GM18519 (cell line): ENCODE measurements around the gene EFNA5.

Source experiments
- ATAC-seq: cut with Tn5 transposase; IDR thresholded peaks from one replicate; pipeline ENCODE4 v1.9.1; 2021; ENCODE audit warnings: mild to moderate bottlenecking, moderate library complexity; ENCODE audit not compliant: unreplicated experiment, low FRiP score

EFNA5 gene

GRCh38 chr5:107413754-107414153, 257.0 kb downstream of the EFNA5 start:
- ATAC-seq: no peak

GRCh38 chr5:107408564-107408963, 262.2 kb downstream of the EFNA5 start:
- no peak for ATAC-seq

- ATAC-seq: no peak
These were observed 262.9 kb downstream of the EFNA5 start for GRCh38 chr5:107407713-107408298.

GRCh38 chr5:107404595-107405374, 266.0 kb downstream of the EFNA5 start:
- no peak for ATAC-seq

- no peak for ATAC-seq
These were observed 267.3 kb downstream of the EFNA5 start for GRCh38 chr5:107403228-107403953.

GRCh38 chr5:107402434-107403227, 268.1 kb downstream of the EFNA5 start:
- no peak for ATAC-seq

GRCh38 chr5:107401470-107402122, 269.1 kb downstream of the EFNA5 start:
- no peak for ATAC-seq

- no peak for ATAC-seq
These were observed 270.4 kb downstream of the EFNA5 start for GRCh38 chr5:107400328-107400727.

GRCh38 chr5:107398703-107399102, 272.0 kb downstream of the EFNA5 start:
- ATAC-seq: no peak

GRCh38 chr5:107396351-107396690, 274.4 kb downstream of the EFNA5 start:
- ATAC-seq: no peak

GRCh38 chr5:107395632-107396350, 274.9 kb downstream of the EFNA5 start:
- ATAC-seq: peak; percentile 64

GRCh38 chr5:107393851-107394250, 276.9 kb downstream of the EFNA5 start:
- no peak for ATAC-seq

- ATAC-seq: no peak
These were observed 278.9 kb downstream of the EFNA5 start for GRCh38 chr5:107391787-107392186.

GRCh38 chr5:107389775-107390148, 281.0 kb downstream of the EFNA5 start:
- ATAC-seq: no peak

GRCh38 chr5:107389130-107389774, 281.5 kb downstream of the EFNA5 start:
- peak; percentile 67 for ATAC-seq

GRCh38 chr5:107388141-107388861, 282.4 kb downstream of the EFNA5 start:
- peak; percentile 74 for ATAC-seq

GRCh38 chr5:107387526-107388140, 283.1 kb downstream of the EFNA5 start:
- ATAC-seq: no peak

- no peak for ATAC-seq
These were observed 285.0 kb downstream of the EFNA5 start for GRCh38 chr5:107385708-107386107.
